B cell (primary cell): Measurements from ENCODE around the gene ATAD3A. TPM values are rescaled to one million over a fixed set of nuclear protein-coding genes. Genes with fewer than 3 reads are reported as not detected.
"Not testable (repeated sequence)": the region's sequence is repeated elsewhere in the genome, so short reads cannot be mapped to it uniquely, and the experiment has no call there.

Experiments used
- ATAC-seq: fragments of 200-7000 bp; cut with Tn5 transposase; one replicate; pipeline ENCODE4 v1.10.0; 2021; ENCODE audit warnings: low read depth, mild to moderate bottlenecking, moderate number of reproducible peaks, moderate library complexity
- CTCF ChIA-PET: fragments of 350-600 bp; sonication (Branson Sonifier 250); formaldehyde crosslinking; loops from one replicate; lab custom pipeline; 2021; ENCODE audit warnings: antibody characterized with exemption, inconsistent platforms; lab: Charles Lee
- POLR2A ChIA-PET: fragments of 350-600 bp; sonication (Branson Sonifier 250); formaldehyde crosslinking; loops from one replicate; lab custom pipeline; 2021; ENCODE audit warnings: antibody characterized with exemption; lab: Charles Lee
- DNase-seq: peaks from one replicate; pipeline ENCODE4 v3.0.0; 2013
- H2AFZ ChIP-seq: 2 replicates; pipeline ENCODE4 v1.6.1; 2012; ENCODE audit warnings: mild to moderate bottlenecking, low read depth, low read length; ENCODE audit not compliant: insufficient read depth, poor library complexity, severe bottlenecking
- H3K27ac ChIP-seq, 2 donors: 1 replicate in 1 of 2; 2 replicates in 1 of 2; pipeline ENCODE4 v1.5.1; 2012 to 2013; ENCODE audit warnings: low read length in 2 of 2, mild to moderate bottlenecking in 2 of 2, moderate library complexity in 1 of 2
- H3K27me3 ChIP-seq, 4 experiments: fragments of 200-600 bp in 1 of 4; sonication (generic) in 1 of 4; replicated peaks in 1 of 4; 1 replicate in 2 of 4; 2 replicates in 2 of 4; pipeline versions ENCODE4 v1.6.1 to v1.7.0; 2013 to 2016; ENCODE audit warnings: low read length in 3 of 4, mild to moderate bottlenecking in 2 of 4, mixed read lengths in 1 of 4, moderate library complexity in 1 of 4; ENCODE audit not compliant: insufficient read depth in 4 of 4, control insufficient read depth in 3 of 4; ENCODE audit errors: control extremely low read depth in 1 of 4
- H3K36me3 ChIP-seq, 2 experiments: replicated peaks in 1 of 2; 1 replicate in 1 of 2; 2 replicates in 1 of 2; pipeline versions ENCODE4 v1.6.1 to v1.7.1; 2013; ENCODE audit warnings: low read length in 1 of 2; ENCODE audit not compliant: insufficient read depth in 2 of 2, control insufficient read depth in 1 of 2; ENCODE audit errors: control extremely low read depth in 1 of 2, extremely low read depth in 1 of 2
- H3K4me1 ChIP-seq, 2 donors: fragments of 200-600 bp in 1 of 2; sonication (generic) in 1 of 2; 1 replicate in 1 of 2; 2 replicates in 1 of 2; pipeline versions ENCODE4 v1.5.1 to v1.6.1; 2013 to 2017; ENCODE audit warnings: low read length in 2 of 2; ENCODE audit not compliant: control insufficient read depth in 2 of 2, insufficient read depth in 2 of 2
- H3K4me2 ChIP-seq: replicated peaks from 2 replicates; pipeline ENCODE3; 2012; ENCODE audit warnings: mild to moderate bottlenecking, low read depth, low read length; ENCODE audit not compliant: poor library complexity, severe bottlenecking
- H3K4me3 ChIP-seq, 5 experiments: fragments of 200-600 bp in 1 of 5; sonication (generic) in 1 of 5; 1 replicate in 3 of 5; 2 replicates in 2 of 5; pipeline versions ENCODE4 v1.5.1 to v1.7.0; 2011 to 2016; ENCODE audit warnings: low read length in 4 of 5, mild to moderate bottlenecking in 4 of 5, low read depth in 2 of 5, control low read depth in 1 of 5, moderate library complexity in 1 of 5; ENCODE audit not compliant: insufficient read depth in 1 of 5; ENCODE audit errors: control extremely low read depth in 1 of 5, extremely low read depth in 1 of 5
- H3K79me2 ChIP-seq: fragments of 200-600 bp; sonication (generic); one replicate; pipeline ENCODE4 v1.6.0; 2016; ENCODE audit warnings: low read length; ENCODE audit not compliant: control insufficient read depth, insufficient read depth
- H3K9ac ChIP-seq: fragments of 200-600 bp; sonication (generic); 2 replicates; pipeline ENCODE4 v1.6.1; 2017; ENCODE audit warnings: mild to moderate bottlenecking, low read length, moderate library complexity
- H3K9me3 ChIP-seq, 3 donors: one replicate each; pipeline versions ENCODE4 v1.6.1 to v1.7.1; 2013; ENCODE audit warnings: low read length in 2 of 3; ENCODE audit not compliant: control insufficient read depth in 2 of 3, insufficient read depth in 1 of 3; ENCODE audit errors: control extremely low read depth in 1 of 3
- H4K20me1 ChIP-seq: 2 replicates; pipeline ENCODE4 v1.6.0; 2012; ENCODE audit warnings: mild to moderate bottlenecking, low read length; ENCODE audit not compliant: insufficient read depth, control insufficient read depth, poor library complexity, severe bottlenecking
- H3K27ac Mint-ChIP-seq: one replicate; pipeline ENCODE4 v1.8.0; 2021; ENCODE audit warnings: mixed read lengths
- H3K27me3 Mint-ChIP-seq: one replicate; pipeline ENCODE4 v1.8.0; 2021; ENCODE audit warnings: mixed read lengths
- H3K4me1 Mint-ChIP-seq: one replicate; pipeline ENCODE4 v1.8.0; 2021; ENCODE audit warnings: mixed read lengths
- H3K4me3 Mint-ChIP-seq: one replicate; pipeline ENCODE4 v1.8.0; 2021; ENCODE audit warnings: mixed read lengths
- H3K9me3 Mint-ChIP-seq: one replicate; pipeline ENCODE4 v1.8.0; 2022; ENCODE audit warnings: mixed read lengths; ENCODE audit not compliant: insufficient read depth
- CTCF ChIP-seq: fragments of 200-600 bp; IDR thresholded peaks from one replicate; pipeline ENCODE4 v1.8.0; 2022; ENCODE audit warnings: antibody characterized with exemption, mild to moderate bottlenecking
- WGBS: methylation state at CpG from one replicate; pipeline ENCODE4 v1.1.5; 2013; ENCODE audit warnings: missing lambda C conversion rate; ENCODE audit not compliant: insufficient coverage; 5-methylcytosine and 5-hydroxymethylcytosine counted together
- intact Hi-C: fragments of 100-400 bp; cut with micrococcal nuclease; formaldehyde crosslinking; loops from one replicate; pipeline ENCODE4 v1.10.0; 2022
- polyA plus RNA-seq: library from polyadenylated mRNA; depleted of rRNA; stranded (reverse); fragments of >200 nt; gene quantifications from 2 replicates; pipeline ENCODE4 v1.2.3, GENCODE V29; 2012
- total RNA-seq, 2 donors: library from RNA; stranded (reverse); fragments of 120-200 nt in 1 of 2; gene quantifications; 1 replicate in 1 of 2; 2 replicates in 1 of 2; pipeline versions ENCODE4 v1.2.3 to v1.2.4, GENCODE V29; 2013 to 2022

The ATAD3A gene
- total and polyA plus RNA-seq, 2 donors (not counting 1 experiment from before 2014, with no cell fraction given), result 17.5 to 17.8 TPM

DNA sequence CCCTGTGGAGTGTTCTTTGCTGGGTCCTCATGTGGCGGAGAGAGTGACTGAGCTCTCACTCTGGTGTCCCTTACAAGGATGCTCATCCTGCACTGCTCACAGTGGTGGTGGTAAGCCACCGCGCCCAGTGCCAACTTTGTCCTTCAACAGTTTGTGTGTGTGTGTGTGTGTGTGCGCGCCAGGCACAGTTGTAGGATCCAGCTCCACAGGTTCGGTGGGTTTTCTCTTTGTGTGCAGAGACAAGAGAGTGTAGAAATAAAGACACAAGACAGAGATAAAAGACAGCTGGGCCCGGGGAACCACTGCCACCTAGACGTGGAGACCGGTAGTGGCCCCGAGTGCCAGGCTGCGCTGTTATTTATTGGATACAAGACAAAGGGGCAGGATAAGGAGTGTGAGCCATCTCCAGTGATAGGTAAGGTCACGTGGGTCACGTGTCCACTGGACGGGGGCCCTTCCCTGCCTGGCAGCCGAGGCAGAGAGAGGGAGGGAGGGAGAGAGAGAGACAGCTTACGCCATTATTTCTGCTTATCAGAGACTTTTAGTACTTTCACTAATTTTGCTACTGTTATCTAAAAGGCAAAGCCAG lies 7.1 kb upstream of the ATAD3A start:
- H3K36me3 ChIP-seq, H3K27me3 Mint-ChIP-seq, H3K9me3 ChIP-seq, H3K79me2 ChIP-seq, H4K20me1 ChIP-seq, H3K27me3 ChIP-seq, H3K9me3 Mint-ChIP-seq, H3K4me1 ChIP-seq: not testable (repeated sequence)
- Histone ChIP-seq H3K9ac (peak overlapping the region; percentile 32), H3K4me2 (peak overlapping the region; percentile 60), H3K27ac (peak overlapping the region; percentile 58 to 82), H3K4me3 (peak overlapping the region in 4 of 5 experiments; percentile 19 to 44 (median 26)), H2AFZ (peak overlapping the region; percentile 49)
- peak; percentile 79 for TF ChIP-seq CTCF
- Mint-ChIP-seq H3K4me3 (peak overlapping the region; percentile 93), H3K27ac (peak overlapping the region; percentile 93), H3K4me1 (peaks cover 10% of the 10 kb centered on the region)
- ChIA-PET CTCF (interaction anchor here (0.7 to 1.5 kb wide), 8 partner anchors 63 to 382 kb away, joined by 3 to 4 read pairs (median 3); partner anchors contain the start of gene CCNL2), POLR2A (interaction anchor here (0.7 to 1.2 kb wide), 2 partner anchors 97 to 130 kb away, joined by 3 to 7 read pairs; partner anchors contain the start of gene AURKAIP1)
- peak; percentile 72 for DNase-seq
- intact Hi-C loops, result loop anchor here (2.0 kb wide), 2 partner anchors 34 to 98 kb away; partner anchors contain the start of genes ATAD3B and MRPL20
- peak; percentile 48 for ATAC-seq
- 38% methylated on average over 13 of the region's 16 CpGs for WGBS

DNA sequence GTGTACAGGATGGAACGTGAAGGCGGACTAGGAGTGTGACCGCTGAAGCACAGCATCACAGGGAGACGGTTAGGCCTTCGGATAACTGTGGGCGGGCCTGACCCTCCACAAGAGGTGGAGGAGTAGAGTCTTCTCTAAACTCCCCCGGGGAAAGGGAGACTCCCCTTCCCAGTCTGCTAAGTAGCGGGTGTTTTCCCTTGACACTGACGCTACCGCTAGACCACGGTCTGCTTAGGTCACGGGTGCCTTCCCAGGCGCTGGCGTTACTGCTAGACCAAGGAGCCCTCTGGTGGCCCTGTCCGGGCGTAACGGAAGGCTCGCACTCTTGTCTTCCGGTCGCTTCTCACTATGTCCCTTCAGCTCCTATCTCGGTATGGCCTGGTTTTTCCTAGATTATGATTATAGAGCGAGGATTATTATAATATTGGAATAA lies 6.6 kb upstream of the ATAD3A start:
- Histone ChIP-seq H2AFZ (peak overlapping the region; percentile 49), H3K4me3 (peak overlapping the region in 4 of 5 experiments; percentile 19 to 44 (median 26)), H3K9ac (peak overlapping the region; percentile 32), H3K4me2 (peak overlapping the region; percentile 60), H3K27ac (peak overlapping the region; percentile 58 to 82)
- not testable (repeated sequence) for H3K79me2 ChIP-seq, H3K9me3 ChIP-seq, H3K36me3 ChIP-seq, H3K4me1 ChIP-seq, H3K27me3 ChIP-seq, H4K20me1 ChIP-seq, H3K27me3 Mint-ChIP-seq, H3K9me3 Mint-ChIP-seq
- no CpG with 5 or more reads among the region's 22 CpGs for WGBS
- Mint-ChIP-seq H3K27ac (peak overlapping the region; percentile 93), H3K4me1 (peaks cover 10% of the 10 kb centered on the region), H3K4me3 (peak overlapping the region; percentile 93)
- ATAC-seq, result peak; percentile 82
- peak; percentile 63 for DNase-seq
- peak; percentile 17 for TF ChIP-seq CTCF
- CTCF ChIA-PET, result interaction anchor here (0.8 to 1.2 kb wide), 6 partner anchors 64 to 214 kb away, joined by 3 to 4 read pairs (median 3); partner anchors contain the start of genes AURKAIP1 and CCNL2
- intact Hi-C loops, result loop anchor here (2.0 kb wide), 2 partner anchors 35 to 99 kb away; partner anchors contain the start of genes ATAD3B and MRPL20
- POLR2A ChIA-PET, result interaction anchor here (0.7 to 1.2 kb wide), 2 partner anchors 97 to 130 kb away, joined by 3 to 7 read pairs; partner anchors contain the start of gene AURKAIP1

- H3K79me2 ChIP-seq, H2AFZ ChIP-seq, H3K4me2 ChIP-seq, H3K4me3 ChIP-seq, H3K27me3 ChIP-seq, H3K36me3 ChIP-seq, DNase-seq, H3K9me3 Mint-ChIP-seq, ATAC-seq, H3K9ac ChIP-seq, POLR2A ChIA-PET, H3K4me1 ChIP-seq, H3K9me3 ChIP-seq, H3K27me3 Mint-ChIP-seq, H4K20me1 ChIP-seq: not testable (repeated sequence)
- CTCF ChIA-PET, result interaction anchor here (0.8 to 1.2 kb wide), 4 partner anchors 107 to 214 kb away, joined by 3 to 4 read pairs (median 4); partner anchors contain the start of genes AURKAIP1 and CCNL2
- peak overlapping the region in 1 of 2 donors; percentile 66 for H3K27ac ChIP-seq
- Mint-ChIP-seq H3K4me1 (peaks cover 12% of the 10 kb centered on the region), H3K27ac (peak overlapping the region; percentile 93), H3K4me3 (peak overlapping the region; percentile 93)
- intact Hi-C loops, result loop anchor here (2.0 kb wide), 2 partner anchors 35 to 99 kb away; partner anchors contain the start of genes ATAD3B and MRPL20
- 82% methylated on average over 3 of the region's 5 CpGs for WGBS
Measured at GRCh38 chr1:1505801-1506200, 6.2 kb upstream of the ATAD3A start.
